GM12878 (cell line): Measurements from ENCODE around the gene FFAR3. TPM values are rescaled to one million over a fixed set of nuclear protein-coding genes. Genes with fewer than 3 reads are reported as not detected.

Experiments used
- BRCA1 ChIP-seq: IDR thresholded peaks from 2 replicates; pipeline ENCODE4 v1.6.1; 2011; ENCODE audit warnings: low read depth, low read length, improper control_type of control experiment
- EZH2 ChIP-seq: IDR thresholded peaks from 2 replicates; pipeline ENCODE4 v1.6.1; 2012; ENCODE audit warnings: low read depth, mild to moderate bottlenecking, control low read depth, inconsistent platforms, low read length, borderline replicate concordance; ENCODE audit not compliant: control insufficient read depth
- FOXK2 ChIP-seq: fragments of 450-650 bp; IDR thresholded peaks from 2 replicates; pipeline ENCODE4 v1.6.1; 2017; ENCODE audit warnings: mild to moderate bottlenecking, moderate library complexity
- IRF4 ChIP-seq: IDR thresholded peaks from 2 replicates; pipeline ENCODE4 v1.6.1; 2011; ENCODE audit warnings: low read depth, low read length
- MEF2B ChIP-seq: fragments of 450-650 bp; IDR thresholded peaks from 2 replicates; pipeline ENCODE4 v1.6.1; 2018; ENCODE audit warnings: mild to moderate bottlenecking, moderate library complexity; ENCODE audit not compliant: partially characterized antibody, poor library complexity, severe bottlenecking
- NR2F1 ChIP-seq: fragments of 450-650 bp; conservative IDR thresholded peaks from 2 replicates; pipeline ENCODE4 v1.6.1; 2017; ENCODE audit warnings: mild to moderate bottlenecking
- PBX3 ChIP-seq: IDR thresholded peaks from 2 replicates; pipeline ENCODE4 v1.6.1; 2011; ENCODE audit warnings: mild to moderate bottlenecking, low read depth, low read length, moderate library complexity; ENCODE audit not compliant: insufficient replicate concordance
- POU2F2 ChIP-seq: IDR thresholded peaks from 3 replicates; pipeline ENCODE4 v1.6.1; 2011; ENCODE audit warnings: low read depth, mild to moderate bottlenecking, low read length, borderline replicate concordance
- RUNX3 ChIP-seq: IDR thresholded peaks from 2 replicates; pipeline ENCODE4 v1.6.1; 2012; ENCODE audit warnings: low read length, inconsistent platforms
- STAT1 ChIP-seq: fragments of 450-650 bp; conservative IDR thresholded peaks from 2 replicates; pipeline ENCODE4 v1.6.1; 2014; ENCODE audit warnings: antibody characterized with exemption, mild to moderate bottlenecking
- WRNIP1 ChIP-seq: IDR thresholded peaks from 2 replicates; pipeline ENCODE4 v1.6.1; 2011; ENCODE audit warnings: low read depth, low read length, improper control_type of control experiment, borderline replicate concordance
- ZNF207 ChIP-seq: fragments of 450-650 bp; IDR thresholded peaks from 2 replicates; pipeline ENCODE4 v1.6.1; 2014; ENCODE audit warnings: antibody characterized with exemption, mild to moderate bottlenecking, borderline replicate concordance
- ZNF217 ChIP-seq: fragments of 450-650 bp; IDR thresholded peaks from 2 replicates; pipeline ENCODE4 v1.6.1; 2017; ENCODE audit warnings: antibody characterized with exemption, mild to moderate bottlenecking
- ZNF592 ChIP-seq: fragments of 450-650 bp; IDR thresholded peaks from 2 replicates; pipeline ENCODE4 v1.6.1; 2017; ENCODE audit warnings: mild to moderate bottlenecking, moderate library complexity
- polyA plus RNA-seq, 11 experiments: library from polyadenylated mRNA; depleted of rRNA in 4 of 11; unstranded in 6 of 11; stranded (reverse) in 5 of 11; fragments of >200 nt; fragmentation: Nextera tagmentation in 4 of 11; fragmentation: Illumina TruSeq in 1 of 11; extraction: Ambion mirVana in 4 of 11; extraction: Trizol in 1 of 11; gene quantifications; 1 replicate in 1 of 11; 2 replicates in 10 of 11; pipeline versions ENCODE4 v1.2.1 to v1.2.3, GENCODE V29; 2011 to 2016; ENCODE audit warnings: inconsistent platforms in 2 of 11, missing spikeins in 2 of 11, low read depth in 1 of 11
- total RNA-seq, 4 experiments: library from RNA; depleted of rRNA in 3 of 4; stranded (reverse); fragments of >200 nt in 3 of 4; fragmentation: Illumina TruSeq in 1 of 4; extraction: Trizol in 1 of 4; gene quantifications; 2 replicates each; pipeline versions ENCODE4 v1.2.1 to v1.2.3, GENCODE V29; 2013 to 2021

The FFAR3 gene
- total and polyA plus RNA-seq, 10 of the 15 experiments (the other 5 are each of a cell fraction or from before 2014, with no cell fraction given), result 0.15 to 0.18 TPM; not detected in 8

GRCh38 chr19:35352448-35353304, 5.6 kb upstream of the FFAR3 start (continued):
- TF ChIP-seq ZNF207 (0 out of 2 replicates have a peak, but pooled peaks have one; percentile 55), BRCA1 (no peak), FOXK2 (no peak), STAT1 (peak; percentile 79; the same call in 1 of the 2 replicates), MEF2B (peak; percentile 83), NR2F1 (peak; percentile 48), IRF4 (peak; percentile 61; the same call in 1 of the 2 replicates), POU2F2 (peak; percentile 67; the same call in 1 of the 3 replicates), WRNIP1 (no peak), ZNF217 (no peak), PBX3 (no peak), EZH2 (no peak), RUNX3 (peak; percentile 30; the same call in 1 of the 2 replicates), ZNF592 (peak; percentile 33; the same call in 1 of the 2 replicates)
- TF ChIP-seq, all 136 proteins: peak for 46
